8988T (cell line): ENCODE results near the gene ARID1B.

Source experiments
- DNase-seq: peaks from one replicate; pipeline ENCODE4 v3.0.0; 2011

Gene ARID1B

GRCh38 chr6:156828280-156828703 lies 51.1 kb downstream of the ARID1B start:
- no peak for DNase-seq

- DNase-seq: no peak
These were observed 52.9 kb downstream of the ARID1B start for GRCh38 chr6:156830126-156830525.

GRCh38 chr6:156832231-156832647 lies 55.1 kb downstream of the ARID1B start:
- no peak for DNase-seq

- no peak for DNase-seq
These were observed 55.5 kb downstream of the ARID1B start for GRCh38 chr6:156832669-156833068.

GRCh38 chr6:156833755-156834154 lies 56.6 kb downstream of the ARID1B start:
- no peak for DNase-seq

GRCh38 chr6:156839129-156839528 lies 62.0 kb downstream of the ARID1B start:
- DNase-seq: no peak

GRCh38 chr6:156839591-156840001 lies 62.4 kb downstream of the ARID1B start:
- DNase-seq: no peak

GRCh38 chr6:156840136-156840535 lies 63.0 kb downstream of the ARID1B start:
- DNase-seq: no peak

GRCh38 chr6:156840606-156841005 lies 63.4 kb downstream of the ARID1B start:
- no peak for DNase-seq

GRCh38 chr6:156841508-156841907 lies 64.3 kb downstream of the ARID1B start:
- DNase-seq: no peak

- DNase-seq: no peak
These were observed 65.5 kb downstream of the ARID1B start for GRCh38 chr6:156842598-156843250.

- DNase-seq: no peak
These were observed 66.9 kb downstream of the ARID1B start for GRCh38 chr6:156844089-156844488.

GRCh38 chr6:156845454-156846155 lies 68.4 kb downstream of the ARID1B start:
- DNase-seq: no peak

GRCh38 chr6:156846845-156847599 lies 69.8 kb downstream of the ARID1B start:
- no peak for DNase-seq

- no peak for DNase-seq
These were observed 70.9 kb downstream of the ARID1B start for GRCh38 chr6:156848123-156848522.

- DNase-seq: no peak
These were observed 71.4 kb downstream of the ARID1B start for GRCh38 chr6:156848533-156848932.

GRCh38 chr6:156849806-156850205 lies 72.6 kb downstream of the ARID1B start:
- DNase-seq: no peak

GRCh38 chr6:156850353-156850752 lies 73.2 kb downstream of the ARID1B start:
- no peak for DNase-seq

GRCh38 chr6:156851454-156851921 lies 74.3 kb downstream of the ARID1B start:
- no peak for DNase-seq

- no peak for DNase-seq
These were observed 75.1 kb downstream of the ARID1B start for GRCh38 chr6:156852147-156852857.

- no peak for DNase-seq
These were observed 75.7 kb downstream of the ARID1B start for GRCh38 chr6:156852858-156853216.

- DNase-seq: no peak
These were observed 76.6 kb downstream of the ARID1B start for GRCh38 chr6:156853733-156854132.
